M059J (cell line): Measurements from ENCODE around the gene ECHDC3. TPM values are rescaled to one million over a fixed set of nuclear protein-coding genes. Genes with fewer than 3 reads are reported as not detected.
"Not testable (repeated sequence)": the region's sequence is repeated elsewhere in the genome, so short reads cannot be mapped to it uniquely, and the experiment has no call there.

ENCODE experiments used
- DNase-seq: peaks from one replicate; pipeline ENCODE4 v3.0.0-alpha.2; 2012; ENCODE audit warnings: low read depth
- total RNA-seq: library from RNA; depleted of rRNA; stranded (reverse); fragments of >200 nt; shearing (Covaris generic); gene quantifications from 2 replicates; pipeline ENCODE4 v1.2.3, GENCODE V29; 2014

Gene ECHDC3
- total RNA-seq, 1 experiment from 2014 or later = not detected

DNA sequence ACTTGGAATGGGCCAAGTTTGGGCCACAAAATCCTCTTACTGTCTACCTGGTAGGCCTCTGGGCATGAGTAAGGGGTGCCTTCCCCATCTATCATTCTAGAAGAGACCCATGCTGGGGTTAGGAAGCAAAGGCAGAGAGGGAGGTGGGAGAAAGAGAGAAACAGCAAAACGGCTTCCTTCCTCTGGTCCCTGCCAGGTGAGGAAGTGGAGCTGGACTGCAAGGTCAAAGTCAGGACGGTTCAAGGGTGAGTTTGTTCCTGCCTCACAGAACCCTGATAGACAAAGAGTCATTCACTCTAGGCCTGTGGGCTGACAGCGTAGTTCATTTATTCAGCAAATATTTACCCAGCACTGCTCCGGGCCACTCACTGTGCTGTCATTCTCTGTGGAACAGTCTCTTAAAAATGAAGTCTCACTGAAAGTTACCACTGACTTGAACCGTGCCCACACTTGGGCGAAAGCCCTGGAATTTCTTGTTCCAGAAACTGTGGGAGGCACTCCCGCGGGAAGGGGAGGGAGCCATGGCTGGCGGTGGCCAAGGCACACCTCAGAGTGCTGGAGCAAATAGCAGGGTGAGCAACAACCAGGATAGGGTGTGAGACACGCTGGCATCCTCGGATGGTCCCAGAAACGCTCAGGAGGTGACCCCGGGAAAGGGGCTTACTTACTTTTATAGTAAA, 26.2 kb upstream of the ECHDC3 start:
- no peak for DNase-seq

DNA sequence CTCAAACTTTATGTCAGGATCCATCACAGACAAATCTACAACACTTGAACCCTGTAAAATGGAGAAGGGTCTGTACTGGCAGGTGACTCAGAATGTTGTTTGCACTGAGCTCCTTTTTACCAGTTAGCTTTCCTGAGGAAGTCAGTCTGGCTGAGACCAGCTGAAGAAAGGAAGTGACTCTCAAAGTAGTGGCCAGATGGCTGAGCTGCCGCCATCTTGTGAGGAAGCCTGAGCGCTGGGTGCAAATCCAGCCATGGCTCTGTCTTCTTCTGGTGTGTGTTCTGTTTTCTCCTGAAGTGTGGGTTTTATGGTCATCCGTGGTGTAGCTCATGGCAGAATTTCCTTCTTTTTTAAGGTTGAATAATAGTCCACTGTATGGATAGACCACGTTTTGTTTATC, 25.5 kb upstream of the ECHDC3 start:
- no peak for DNase-seq

DNA sequence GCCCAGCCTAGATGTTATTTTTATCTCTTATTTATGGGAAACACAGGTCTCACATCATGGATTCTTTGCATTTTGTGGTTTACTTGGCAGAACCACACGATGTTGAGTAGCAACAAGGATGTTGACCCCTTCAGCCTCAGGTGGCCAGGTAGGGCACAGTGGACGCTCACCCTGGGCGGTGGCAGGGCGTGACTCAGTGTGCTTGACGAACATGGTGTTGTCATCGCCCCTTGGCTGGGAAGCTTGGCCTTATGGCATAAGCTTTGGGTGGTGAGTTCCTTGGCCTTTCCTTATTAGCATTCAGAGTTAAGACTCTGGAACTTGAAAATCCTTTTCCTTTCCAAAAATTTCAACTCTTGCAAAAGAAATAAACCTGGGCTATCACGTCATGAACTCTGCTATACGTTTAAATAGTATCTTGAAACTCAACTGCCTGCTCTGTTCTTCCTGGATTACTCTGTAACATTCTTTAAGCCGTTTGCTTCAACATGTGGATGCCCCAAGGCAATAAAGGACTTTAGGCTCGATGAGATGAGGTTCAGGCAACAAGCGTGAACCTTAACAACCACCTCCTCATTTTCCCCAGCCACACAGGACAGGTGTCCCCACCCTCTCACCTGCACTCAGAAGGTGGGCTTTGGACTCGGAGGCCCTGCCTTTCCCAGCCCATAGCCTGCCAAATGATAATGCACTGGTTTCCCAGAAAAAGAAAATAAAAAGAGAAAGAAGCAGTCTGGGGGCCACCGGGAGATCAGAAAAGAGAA, 22.5 kb upstream of the ECHDC3 start:
- DNase-seq = peak; percentile 32

DNA sequence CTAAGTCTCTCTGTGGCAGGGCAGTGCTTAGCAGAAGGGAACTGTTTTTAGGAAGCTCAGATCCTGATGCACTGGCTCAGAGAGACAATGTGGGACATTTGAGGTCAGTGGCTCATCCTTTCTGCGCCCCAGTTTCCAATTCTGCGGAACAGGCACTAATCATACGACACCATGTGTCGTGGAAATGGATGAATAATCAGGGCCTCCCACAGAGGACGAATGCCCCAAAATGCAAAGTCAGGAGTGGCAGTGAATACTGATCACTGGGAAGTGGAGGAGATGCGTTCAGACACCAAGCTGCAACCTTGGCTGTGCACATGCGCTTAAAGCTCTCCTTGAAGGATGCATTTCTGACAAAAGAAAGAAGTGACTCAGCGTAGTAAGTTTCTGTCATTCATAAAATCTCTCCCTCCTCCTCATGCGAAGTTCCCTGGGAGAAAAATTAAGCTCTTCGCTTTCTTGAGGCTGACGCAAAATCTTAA, 21.9 kb upstream of the ECHDC3 start:
- no peak for DNase-seq

DNA sequence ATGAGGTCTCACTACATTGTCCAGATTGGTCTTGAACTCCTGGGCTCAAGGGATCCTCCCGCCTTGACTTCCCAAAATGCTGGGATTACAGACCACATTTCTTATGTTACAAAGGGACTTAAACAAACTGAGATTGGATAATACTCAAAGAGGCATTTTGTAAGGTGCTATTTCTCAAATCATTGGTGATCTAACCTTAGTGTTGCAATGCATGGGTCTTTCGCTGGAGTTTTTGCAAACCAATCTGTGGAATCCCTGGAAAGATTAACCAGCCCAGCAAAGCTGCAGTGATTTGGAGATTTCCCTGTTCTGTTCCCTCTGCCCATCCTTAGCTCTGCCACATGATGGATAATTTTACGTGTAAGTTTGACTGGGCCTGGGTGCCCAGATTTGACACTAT, 20.4 kb upstream of the ECHDC3 start:
- no peak for DNase-seq

DNA sequence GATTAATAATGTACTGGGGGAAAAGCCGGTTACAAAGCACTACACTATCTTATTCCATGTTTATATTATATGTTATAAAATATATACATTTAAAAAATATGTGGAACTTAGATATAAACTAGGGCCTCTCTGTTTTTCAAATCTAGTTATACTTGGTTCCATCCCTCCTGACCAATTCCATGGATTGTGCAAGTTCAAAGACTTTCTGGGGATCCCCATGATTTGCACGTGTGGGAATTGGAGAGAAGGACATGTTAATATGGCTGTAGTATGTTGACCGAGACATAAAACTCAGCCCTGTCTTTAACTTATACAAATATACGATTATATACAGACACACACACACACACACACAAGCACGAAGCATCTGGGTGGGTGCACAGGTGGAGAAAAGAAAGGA, 18.8 kb upstream of the ECHDC3 start:
- no peak for DNase-seq

DNA sequence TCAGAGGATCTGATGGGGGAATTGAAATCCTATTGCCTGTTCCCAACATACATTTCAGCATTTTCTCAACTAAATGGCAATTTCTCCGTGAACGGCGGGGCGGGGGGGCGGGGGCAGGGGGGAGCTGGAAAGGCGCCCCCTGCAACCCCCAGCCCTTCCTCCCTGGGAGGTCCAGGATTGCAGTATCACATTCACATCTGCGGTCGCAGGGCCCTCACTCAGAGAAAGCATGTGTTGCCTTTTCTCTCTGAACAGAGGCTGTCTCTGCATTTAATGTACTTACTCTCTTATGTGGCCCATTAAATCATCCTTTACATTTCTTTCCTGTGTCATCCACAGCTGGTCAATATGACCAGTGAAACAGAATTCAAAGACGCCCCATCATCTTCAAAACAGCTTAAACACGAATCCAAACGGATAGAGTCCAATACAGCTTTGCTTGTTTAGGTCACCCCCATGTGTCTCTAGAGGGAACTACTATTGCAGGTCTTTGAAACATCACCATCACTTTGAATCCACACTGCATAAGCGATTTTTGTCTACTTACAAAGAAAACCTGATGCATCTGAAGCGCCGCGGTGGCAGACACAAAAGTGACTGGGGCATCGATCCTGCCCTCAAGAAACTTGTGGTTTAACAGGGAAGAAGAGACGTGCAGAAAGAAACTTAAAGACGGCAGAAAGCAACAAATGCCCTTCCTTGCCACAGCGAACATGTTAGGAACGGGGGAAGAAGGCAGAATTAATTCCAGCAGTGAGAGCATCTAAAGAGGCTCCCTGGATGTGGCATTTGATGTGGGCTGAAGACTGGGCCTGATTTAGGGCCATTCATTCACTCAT, 17.0 kb upstream of the ECHDC3 start:
- DNase-seq = peak; percentile 43

DNA sequence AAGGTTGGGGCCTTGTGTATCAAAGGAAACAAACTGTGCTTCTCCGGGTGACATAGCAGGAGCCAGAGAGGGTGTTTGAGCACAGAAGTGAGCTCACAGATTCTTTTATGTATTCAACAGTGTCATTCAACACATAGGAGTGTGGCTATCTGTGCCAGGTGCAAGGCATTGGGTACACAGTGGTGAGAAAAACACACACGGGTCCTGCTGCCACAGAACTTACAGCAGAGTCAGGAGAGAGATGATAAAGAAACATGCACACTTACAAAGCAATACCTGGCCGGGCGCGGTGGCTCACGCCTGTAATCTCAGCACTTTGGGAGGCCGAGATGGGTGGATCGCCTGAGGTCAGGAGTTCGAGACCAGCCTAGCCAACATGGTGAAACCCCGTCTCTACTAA, 16.3 kb upstream of the ECHDC3 start:
- no peak for DNase-seq

DNA sequence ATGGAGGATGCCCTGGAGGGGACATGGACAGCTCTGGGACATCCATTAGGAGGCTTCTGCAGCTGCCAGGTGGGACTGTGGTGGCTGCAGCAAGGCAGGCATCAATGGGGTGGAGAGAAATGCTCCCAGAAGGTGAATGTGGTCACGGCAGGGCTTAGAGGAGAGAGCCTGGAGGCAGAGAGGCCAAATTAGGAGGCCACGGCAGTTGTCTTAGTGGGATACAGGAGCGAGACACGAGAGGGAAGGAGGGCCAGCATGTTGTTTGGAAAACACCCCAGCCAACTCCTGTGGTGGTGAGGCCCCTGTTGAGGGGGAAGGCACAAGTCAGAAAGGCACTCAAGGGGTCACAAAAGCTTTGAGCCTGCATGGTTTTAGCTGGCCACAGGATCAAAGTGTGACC, 14.6 kb upstream of the ECHDC3 start:
- no peak for DNase-seq

DNA sequence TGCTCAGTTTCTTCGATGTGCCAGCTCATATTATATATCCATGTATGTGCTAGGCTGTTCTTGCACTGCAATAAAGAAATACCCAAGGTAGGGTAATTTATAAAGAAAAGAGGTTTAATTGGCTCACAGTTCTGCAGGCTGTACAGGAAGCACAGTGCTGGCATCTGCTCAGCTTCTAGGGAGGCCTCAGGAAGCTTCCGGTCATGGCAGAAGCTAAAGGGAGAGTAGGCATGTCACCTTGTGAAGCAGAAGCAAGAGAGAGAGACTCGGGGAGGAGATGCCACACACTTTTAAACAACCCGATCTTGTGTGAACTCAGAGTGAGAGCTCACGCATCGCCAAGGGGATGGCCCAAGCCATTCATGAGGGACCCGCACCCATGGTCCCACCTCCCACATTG, 13.8 kb upstream of the ECHDC3 start:
- no peak for DNase-seq

DNA sequence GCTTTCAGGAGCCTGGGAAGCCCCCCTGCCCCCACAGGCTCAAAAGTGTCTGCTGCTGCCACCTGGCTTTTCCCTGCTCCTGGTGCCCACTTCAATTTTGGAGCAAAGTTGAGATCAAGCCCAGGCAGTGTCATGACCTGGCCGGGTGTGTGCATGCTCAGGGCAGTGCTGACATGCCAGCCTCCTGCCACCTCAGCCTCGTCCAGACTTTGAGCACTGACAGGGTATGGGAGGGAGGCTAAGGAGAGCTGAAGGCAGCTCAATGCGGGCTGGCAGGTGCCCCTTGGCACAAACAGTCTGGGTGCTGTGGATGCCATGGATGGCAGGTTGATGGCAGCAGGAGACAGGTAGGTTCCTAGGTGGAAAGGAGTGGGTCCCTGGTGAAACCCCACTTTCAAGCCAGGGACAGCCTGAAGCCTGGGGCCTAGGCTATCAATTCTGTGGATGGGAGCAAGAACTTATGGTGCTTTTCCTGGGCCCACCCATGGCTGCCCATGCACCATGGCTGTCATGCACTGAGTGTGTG, 12.3 kb upstream of the ECHDC3 start:
- no peak for DNase-seq

DNA sequence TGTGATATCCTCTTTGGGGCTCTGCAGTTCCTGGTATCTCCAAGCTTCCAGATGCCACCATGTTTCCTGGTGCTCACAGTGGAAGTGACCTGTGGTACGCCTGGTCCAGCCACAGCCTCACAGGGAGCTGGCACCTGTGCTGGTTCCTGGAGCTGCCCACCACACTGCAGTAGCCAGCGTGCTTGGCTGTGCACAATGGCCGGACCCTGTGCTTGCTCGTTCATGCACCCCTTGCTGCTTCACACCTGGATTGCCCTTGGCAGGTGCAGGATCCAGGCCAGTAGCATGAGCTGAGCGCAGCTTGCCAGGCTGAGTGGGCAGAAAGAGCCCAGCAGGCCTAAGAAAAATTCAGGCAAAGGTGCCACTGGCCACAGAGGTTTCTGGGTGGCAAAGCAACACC, 11.4 kb upstream of the ECHDC3 start:
- DNase-seq = no peak

DNA sequence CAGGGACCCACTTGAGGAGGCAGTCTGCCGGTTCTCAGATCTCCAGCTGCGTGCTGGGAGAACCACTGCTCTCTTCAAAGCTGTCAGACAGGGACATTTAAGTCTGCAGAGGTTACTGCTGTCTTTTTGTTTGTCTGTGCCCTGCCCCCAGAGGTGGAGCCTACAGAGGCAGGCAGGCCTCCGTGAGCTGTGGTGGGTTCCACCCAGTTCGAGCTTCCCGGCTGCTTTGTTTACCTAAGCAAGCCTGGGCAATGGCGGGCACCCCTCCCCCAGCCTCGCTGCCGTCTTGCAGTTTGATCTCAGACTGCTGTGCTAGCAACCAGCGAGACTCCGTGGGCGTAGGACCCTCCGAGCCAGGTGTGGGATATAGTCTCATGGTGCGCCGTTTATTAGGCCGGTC, 5.4 kb upstream of the ECHDC3 start:
- DNase-seq = not testable (repeated sequence)

DNA sequence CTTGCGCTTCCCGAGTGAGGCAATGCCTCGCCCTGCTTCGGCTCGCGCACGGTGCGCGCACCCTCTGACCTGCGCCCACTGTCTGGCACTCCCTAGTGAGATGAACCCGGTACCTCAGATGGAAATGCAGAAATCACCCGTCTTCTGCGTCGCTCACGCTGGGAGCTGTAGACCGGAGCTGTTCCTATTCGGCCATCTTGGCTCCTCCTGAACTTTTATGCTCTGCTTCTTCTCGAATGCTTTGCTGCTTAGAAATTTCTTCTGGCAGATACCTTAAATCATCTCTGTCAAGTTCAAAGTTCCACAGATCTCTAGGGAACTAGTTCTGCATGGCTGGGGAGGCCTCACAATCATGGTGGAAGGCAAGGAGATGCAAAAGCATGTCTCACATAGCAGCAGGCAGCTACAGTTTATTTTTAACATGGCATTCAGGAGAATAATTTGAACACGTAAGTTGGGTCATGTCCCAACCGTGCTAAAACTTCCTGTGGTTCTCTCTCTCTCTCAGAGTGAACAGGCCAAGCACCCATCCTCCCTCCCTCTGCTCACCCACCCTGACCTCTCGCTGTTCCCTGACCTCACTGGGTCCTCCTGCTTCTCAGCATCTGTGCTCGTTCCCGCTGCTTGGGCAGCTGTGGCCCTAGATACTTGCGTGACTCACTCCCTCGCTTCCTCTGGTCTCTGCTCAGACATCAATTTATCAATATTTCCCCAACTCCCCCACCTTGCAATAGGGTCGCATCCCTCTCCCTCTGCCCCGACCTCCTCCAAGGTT, 4.7 kb upstream of the ECHDC3 start:
- DNase-seq = not testable (repeated sequence)

DNA sequence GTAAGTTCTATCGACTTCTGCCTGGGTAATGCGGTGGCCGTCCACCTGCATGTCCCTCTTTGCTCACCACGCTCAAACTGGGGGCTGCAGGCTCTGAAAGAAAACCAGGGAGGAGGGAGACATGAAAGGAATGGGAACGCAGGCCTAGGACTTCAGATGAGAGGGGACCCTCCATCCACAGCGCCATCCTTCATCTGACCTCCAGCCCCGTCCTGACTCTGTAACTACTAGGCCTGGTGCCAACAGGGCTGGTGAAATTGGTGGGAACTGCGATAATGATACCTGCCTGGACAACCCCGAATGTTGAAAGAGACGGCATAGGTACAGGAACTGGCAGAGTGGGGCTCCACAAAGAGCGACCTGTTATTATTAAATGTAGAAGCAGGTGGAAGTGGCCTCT, 1.3 kb upstream of the ECHDC3 start:
- DNase-seq = no peak

DNA sequence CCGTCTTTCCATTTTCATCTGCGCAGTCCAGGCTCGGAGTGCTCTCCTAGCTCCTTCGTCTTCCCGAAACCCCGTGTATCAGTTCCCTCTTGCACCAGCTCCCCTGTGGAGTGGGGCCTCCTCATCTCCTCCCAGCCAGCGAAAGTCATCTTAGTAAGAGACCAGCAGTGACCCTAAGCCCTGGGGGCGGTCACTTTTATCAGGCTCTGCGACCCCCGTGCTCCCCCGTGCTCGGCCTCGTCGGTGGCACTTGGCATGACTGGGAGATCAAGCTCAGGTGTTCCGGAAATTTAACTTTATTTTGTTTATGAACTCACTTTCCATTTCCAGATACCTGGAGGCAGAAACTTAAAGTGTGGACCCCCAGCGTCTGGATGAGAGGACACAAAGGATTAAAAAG, 574 bp upstream of the ECHDC3 start:
- no peak for DNase-seq

DNA sequence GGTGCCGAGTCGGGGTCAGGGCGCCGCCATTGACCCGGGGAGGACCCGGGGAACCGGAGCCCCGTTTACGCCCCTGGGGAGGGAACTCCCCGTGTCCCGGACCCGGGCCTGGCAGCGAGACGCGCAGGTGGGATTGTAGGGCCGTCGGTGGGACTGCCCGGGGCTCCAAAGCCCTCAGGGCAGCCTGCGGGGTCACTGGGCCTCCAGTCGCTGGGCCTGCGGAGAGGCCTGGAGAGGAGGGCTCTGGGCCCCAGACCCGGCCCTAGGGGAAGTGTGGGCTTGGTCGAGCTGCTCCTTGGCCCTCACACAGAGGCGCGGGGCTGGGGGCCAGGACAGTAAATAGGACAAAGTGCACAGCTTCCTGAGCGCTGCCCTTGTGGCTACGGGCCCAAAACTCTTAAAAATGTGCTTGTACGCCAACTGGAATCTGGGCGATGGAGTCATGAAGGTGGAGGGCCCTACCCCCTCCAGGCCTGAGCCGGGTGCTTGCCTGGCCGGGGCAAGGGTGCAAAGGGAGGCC, 657 bp downstream of the ECHDC3 start:
- no peak for DNase-seq

DNA sequence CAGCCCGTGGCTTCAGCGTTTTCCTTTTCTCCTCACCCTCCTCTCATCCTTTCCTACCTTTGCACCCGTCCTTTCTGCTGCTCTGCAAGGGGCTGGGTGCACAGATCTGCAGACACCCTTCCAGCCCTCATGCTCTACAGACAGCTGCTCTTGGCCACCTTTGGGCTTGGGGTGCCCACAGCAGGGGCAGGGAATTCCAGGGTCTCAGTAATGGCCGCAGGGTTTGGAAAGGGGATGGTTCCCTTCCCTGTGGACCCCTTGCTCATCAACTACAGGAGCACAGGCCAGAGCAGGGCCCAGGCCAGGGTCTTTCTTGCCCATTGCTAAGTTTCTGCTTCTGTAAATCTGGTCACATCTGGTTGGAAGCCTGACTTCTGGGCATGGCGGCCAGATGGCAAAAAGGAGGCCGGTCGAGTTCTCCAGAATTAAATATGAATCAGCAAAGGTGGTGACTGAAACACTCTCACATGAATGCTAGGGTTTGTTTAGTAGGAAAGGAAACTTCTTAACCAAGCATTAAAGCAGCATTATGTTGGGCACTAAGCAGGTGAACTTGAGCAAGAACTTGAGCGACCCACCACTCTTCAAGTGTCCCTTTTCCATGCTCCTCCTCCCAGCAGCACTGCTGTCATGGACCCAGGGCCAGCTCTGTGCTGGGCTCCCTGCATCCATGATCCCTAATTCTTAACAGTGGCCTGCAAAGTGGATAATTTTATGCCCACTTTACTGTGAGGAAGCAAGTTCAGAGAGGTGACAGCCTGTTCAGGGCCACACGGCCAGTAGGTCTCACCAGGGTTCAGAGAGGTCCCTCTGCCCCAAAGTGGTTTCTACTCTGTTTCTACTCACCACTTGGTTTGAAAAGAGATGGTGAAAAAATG, 1.5 kb downstream of the ECHDC3 start:
- no peak for DNase-seq

DNA sequence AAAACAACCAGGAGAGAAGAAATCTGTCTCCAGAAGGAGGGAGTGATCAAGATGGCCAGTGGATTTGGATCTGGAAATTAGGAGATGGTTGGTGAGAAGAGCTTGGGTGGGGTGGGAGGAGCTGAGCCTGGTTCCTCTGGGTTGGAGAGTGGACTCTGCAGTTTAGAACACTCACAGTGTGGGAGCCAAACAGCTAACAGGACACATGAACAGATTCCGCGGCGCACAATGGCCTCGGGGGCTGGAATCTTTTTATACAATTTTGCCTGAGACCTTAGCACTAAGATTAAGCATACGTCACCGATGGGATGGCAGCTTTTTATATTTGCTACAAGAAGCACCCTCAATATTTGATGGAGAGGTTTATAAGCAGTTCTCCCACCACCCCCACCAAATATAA, 2.9 kb downstream of the ECHDC3 start:
- DNase-seq = no peak

DNA sequence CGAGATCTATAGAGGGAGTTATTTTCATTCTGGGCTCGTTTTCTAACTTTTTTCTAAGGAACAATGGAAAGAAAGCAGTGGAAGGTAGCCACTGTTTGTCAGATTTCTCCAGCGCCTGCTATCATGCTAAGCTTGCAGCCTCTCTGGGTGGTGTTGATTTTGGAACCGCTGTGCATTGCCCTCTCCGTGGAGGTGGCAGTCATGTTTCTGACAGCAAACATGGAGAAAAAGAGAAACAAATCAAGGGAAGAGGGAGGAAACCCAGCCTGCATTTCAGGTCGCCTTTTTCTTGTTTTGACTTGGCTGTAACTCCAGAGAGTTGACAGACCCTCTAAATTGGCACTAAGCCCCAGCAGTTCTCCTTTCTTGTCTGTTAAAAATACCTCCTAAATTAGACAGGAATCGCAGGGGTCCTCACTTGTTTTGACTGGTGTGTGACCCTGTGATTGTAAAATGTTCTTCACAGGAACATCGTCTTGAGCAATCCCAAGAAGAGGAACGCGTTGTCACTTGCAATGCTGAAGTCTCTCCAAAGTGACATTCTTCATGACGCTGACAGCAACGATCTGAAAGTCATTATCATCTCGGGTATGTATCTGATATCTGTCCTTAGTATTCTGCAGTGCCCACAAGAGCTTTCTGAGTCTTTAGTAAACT, 4.8 kb downstream of the ECHDC3 start:
- DNase-seq = no peak
